Stimulated activated CD4-positive, alpha-beta T cell treated with anti-CD3 and anti-CD28 coated beads, Interleukin-15, amount 100 ng/mL, for 1 hour (primary cell): Measurements from ENCODE around the gene FNIP2.
"Not testable (repeated sequence)": the region's sequence is repeated elsewhere in the genome, so short reads cannot be mapped to it uniquely, and the experiment has no call there.

ENCODE experiments used
- DNase-seq, 2 donors: peaks; one replicate each; pipeline ENCODE4 v3.0.0-alpha.2; 2020; ENCODE audit warnings: low read depth in 1 of 2, low spot score in 1 of 2

FNIP2 gene

GRCh38 chr4:158789853-158790252 is 21.0 kb downstream of the FNIP2 start:
- no peak for DNase-seq

DNA sequence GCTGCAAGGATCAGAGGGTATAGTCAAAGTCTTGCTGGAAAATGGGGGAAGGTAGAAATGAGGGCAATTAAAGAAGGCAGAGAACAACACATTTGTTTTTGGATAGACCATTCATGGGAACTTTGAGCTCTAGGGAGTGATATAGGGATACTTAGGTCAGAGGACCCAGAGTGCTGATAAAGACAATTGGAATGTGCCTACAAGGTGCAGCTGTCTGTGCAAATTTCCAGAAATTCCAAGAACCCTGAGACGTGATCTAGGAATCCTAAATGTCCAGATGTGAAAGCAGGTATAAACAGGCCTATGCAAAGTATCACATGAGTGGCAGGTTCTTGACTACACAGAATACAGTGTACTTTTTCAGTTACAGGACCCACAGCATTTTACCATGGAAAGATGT is 24.2 kb downstream of the FNIP2 start:
- no peak for DNase-seq

GRCh38 chr4:158793430-158793829 is 24.6 kb downstream of the FNIP2 start:
- DNase-seq: not testable (repeated sequence)

DNA sequence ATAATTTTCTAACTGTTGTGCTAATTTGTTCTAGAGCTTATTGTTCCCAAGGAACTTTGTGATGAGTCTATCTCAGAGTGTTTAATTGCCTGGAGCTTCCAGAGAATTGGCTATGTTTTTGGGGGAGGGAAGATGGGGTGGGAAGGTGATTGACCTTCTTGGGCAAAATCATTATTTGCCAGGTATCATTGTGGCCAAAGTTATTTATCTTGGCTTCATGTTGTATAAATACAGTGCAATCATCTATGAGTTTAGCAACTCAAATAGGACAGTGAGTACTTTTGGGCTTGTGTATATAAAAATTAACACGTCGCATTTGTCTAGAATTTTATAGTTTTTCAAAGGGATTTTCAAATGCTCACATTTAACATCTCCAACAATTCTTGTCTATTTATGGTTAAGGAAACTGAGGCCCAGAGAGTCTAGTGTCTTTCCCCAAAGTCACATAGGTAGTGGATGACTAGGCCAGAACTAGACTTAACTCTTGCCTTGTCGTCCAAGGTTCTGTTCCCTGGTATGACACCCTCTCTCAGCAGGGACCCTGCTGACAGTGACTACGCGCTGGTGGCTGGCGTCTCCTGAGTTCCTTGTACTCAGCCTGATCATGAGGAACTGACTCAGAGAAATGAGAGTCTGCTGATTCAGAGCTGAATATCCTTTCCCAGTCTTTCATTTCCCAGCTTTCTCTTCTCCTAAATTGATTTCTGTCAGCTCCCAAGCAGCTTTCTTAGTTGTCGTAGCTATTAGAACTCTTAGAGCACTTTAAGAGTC is 27.7 kb downstream of the FNIP2 start:
- DNase-seq: no peak

- DNase-seq: no peak
These were observed 29.2 kb downstream of the FNIP2 start for GRCh38 chr4:158798062-158798461.

DNA sequence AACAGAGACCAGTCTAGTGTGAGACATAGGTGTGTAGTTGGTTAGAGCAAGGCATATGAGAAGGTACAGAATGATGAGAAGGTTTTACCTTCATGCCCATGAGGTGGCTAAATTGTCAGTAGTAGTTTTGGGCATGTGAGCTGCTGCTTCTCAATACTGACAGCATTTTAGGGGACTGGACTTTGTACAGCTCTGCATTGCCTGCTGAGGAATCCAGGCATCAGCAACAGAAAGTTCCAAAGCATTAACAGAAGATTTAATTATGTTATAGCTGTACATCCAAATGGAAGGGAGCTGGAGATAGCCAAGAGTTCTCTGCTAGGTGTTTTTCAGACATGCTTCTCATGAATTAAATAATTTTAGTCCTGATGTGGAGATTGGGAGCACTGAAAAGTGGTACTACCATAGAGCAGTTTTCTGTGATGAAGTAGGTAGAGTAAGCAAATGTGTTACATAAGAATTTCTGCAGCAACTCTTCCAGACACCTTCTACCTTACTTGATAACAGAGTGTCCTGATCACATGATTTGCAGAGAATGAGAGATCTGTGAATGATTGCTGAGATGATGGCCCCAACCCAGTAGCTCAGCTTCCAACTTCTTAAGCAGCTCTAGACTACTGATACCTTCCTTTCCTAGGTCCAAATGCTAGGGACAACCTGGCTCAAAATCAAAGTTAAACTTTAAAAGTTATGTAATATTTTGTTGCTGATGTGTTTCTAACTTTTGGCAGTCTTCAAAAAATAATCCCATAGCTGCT is 30.4 kb downstream of the FNIP2 start:
- DNase-seq: no peak

DNA sequence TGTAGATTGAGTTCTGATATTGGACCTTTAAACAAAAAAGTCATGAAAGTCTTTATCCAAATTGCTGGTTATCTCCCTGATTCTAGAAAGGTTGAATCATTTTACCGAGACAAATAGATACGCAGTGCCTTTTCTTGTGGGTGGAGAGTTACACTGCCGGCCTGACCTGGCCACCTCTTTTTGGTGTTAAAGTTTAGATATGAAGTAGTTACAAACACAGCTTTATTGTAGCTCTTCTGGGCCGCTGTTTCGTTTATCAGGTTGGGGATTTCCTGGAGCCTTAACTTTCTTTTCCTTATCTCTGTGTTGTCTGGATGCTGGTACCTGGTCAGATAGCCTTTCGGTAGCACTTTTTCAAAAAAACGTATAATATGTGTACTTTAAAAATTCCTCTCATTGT is 31.0 kb downstream of the FNIP2 start:
- no peak for DNase-seq

GRCh38 chr4:158801066-158801465 is 32.2 kb downstream of the FNIP2 start:
- no peak for DNase-seq

DNA sequence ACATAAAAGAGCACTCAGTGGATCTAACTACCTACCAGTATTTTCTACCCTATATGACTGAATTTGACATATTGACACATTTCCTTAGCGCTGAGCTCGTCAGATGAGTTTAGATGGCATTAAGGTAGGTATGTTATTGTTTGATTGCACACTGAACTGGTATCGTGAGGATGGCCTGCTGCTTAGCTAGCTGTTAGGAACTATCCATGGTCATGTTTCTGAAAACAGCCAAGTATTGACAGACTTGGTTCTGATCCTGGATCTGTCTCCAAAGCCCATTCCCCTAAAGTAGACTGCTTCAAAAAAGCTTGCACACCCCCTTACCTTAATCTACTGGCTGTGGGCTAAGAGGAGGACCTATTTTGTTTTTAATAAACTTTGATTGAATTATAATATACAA is 32.9 kb downstream of the FNIP2 start:
- DNase-seq: no peak

GRCh38 chr4:158802914-158803313 is 34.1 kb downstream of the FNIP2 start:
- no peak for DNase-seq

- DNase-seq: no peak
These were observed 37.0 kb downstream of the FNIP2 start for GRCh38 chr4:158805635-158806471.

- no peak for DNase-seq
These were observed 38.9 kb downstream of the FNIP2 start for GRCh38 chr4:158807691-158808090.

- no peak for DNase-seq
These were observed 39.6 kb downstream of the FNIP2 start for GRCh38 chr4:158808399-158808798.

- DNase-seq: not testable (repeated sequence)
These were observed 40.4 kb downstream of the FNIP2 start for GRCh38 chr4:158809208-158809607.

DNA sequence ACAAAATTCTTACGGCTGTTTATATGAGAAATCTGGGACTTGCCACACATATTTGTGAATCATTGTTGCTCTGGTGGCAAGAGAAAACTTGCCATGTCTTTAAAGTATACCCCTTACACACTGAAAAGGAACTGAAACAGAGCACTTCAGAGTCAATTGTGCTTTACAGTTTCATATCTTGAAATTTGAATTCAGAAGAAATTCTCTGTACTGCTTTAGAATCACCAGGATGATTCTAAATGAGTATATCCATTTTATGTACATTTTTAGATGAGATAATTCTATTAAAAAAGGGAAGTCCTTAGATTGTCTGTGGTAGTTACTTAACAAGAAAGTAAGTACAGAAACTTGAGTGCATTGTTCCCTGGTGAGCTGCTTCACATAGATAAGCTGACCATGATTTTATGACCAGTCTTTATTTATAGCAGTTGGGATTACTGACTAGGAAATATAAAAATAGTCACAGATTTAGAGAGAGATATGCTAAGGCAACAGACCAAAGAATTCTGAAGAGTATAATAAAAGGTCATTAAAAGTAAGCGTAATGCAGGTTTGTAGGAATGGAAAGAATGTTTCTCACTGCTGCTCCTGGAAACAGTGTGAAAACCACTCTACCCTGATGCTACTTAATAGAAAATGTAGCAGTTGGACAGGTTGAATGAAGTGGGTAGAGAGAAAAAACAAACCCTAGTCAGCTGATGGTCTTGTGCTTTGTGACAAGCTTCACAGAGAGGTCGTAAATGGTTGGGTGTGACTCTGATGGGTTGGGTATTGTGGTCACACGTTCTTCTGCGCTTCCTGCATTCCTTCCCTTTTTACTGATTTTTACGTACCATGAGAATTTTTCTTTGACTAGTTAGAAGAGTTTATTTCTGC is 41.0 kb downstream of the FNIP2 start:
- no peak for DNase-seq

DNA sequence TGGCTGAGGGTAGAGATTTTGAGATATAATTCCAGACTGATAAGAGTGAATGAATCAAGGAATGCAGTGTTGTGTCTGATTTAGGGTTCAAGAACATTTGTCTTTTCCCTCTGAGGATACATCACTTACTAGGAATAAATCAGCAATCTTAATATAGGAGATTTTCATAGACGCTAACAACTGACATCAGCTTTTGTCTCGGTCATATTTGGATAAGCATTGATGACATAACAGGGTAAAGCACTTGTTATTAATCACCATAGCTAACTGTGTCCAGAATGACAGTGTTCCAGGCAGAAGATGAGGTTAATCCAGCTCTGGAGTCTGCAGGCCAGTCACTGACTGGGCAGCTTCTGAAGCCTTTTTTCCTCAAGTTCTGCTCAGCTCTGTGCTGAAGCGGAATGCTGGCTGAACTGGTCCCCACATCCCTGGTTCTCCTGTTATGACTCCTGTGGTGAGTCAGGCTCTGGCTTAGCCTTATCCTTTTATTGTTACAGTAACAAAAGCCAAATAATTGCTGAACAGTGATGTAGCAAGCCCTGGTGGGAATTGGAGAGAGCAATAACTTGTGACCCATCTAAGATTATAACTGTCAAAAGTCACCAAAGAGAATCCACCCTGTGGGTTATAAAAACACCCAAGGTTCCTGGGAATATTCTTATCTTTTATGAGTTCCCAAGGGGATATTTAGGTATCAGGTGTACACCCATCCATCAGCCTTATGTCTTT is 41.8 kb downstream of the FNIP2 start:
- no peak for DNase-seq

GRCh38 chr4:158811216-158811540 is 42.4 kb downstream of the FNIP2 start:
- no peak for DNase-seq

DNA sequence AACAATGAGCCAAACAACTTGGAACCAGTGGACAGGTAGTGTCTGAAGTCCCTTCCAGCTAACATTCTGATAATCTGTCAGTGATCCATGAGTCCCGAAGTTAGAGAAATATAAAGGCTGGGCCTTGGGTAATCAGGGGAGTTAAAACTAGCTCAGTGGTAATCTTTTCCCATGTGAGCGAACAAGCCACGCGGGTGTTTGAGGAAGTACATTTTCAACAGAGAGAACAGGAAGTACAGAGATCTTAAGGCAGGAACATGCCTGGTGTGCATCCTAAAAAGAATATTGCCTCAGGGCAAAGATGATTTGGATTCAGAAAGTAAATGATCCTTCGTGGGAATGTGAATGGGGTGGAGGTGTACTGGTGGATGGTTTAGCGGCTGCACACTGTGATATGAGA is 42.9 kb downstream of the FNIP2 start:
- no peak for DNase-seq

- no peak for DNase-seq
These were observed 43.3 kb downstream of the FNIP2 start for GRCh38 chr4:158812133-158812532.

GRCh38 chr4:158812543-158812942 is 43.7 kb downstream of the FNIP2 start:
- DNase-seq: no peak
